Endothelial cell of umbilical vein (primary cell): ENCODE data around the gene ACP4. TPM values are rescaled to one million over a fixed set of nuclear protein-coding genes. Genes with fewer than 3 reads are reported as not detected.

Source experiments
- BruUV-seq: library from RNA; stranded (reverse); fragments of 400-500 nt; replicated peaks from 2 replicates; lab custom pipeline; 2021; lab: Mats Ljungman, UMichigan
- CTCF ChIA-PET: fragments of 300-600, 350-600 bp; sonication (Branson Sonifier 250); formaldehyde crosslinking; loops from one replicate; lab custom pipeline; 2021; ENCODE audit warnings: antibody characterized with exemption, inconsistent platforms; lab: Charles Lee
- POLR2A ChIA-PET: fragments of 300-600, 350-600 bp; sonication (Branson Sonifier 250); formaldehyde crosslinking; loops from one replicate; lab custom pipeline; 2021; ENCODE audit warnings: antibody characterized with exemption, inconsistent platforms; lab: Charles Lee
- DNase-seq: peaks from one replicate; pipeline ENCODE4 v3.0.0-alpha.2; 2011; ENCODE audit warnings: low read depth, low spot score
- FAIRE-seq: peaks from 2 replicates; lab custom pipeline; 2011; peaks lifted over from hg19 to GRCh38; lab: Jason Lieb, UNC
- H2AFZ ChIP-seq: 2 replicates; pipeline ENCODE4 v1.6.0; 2012; ENCODE audit warnings: low read depth, low read length, control low read depth, inconsistent platforms
- H3K27ac ChIP-seq: 2 replicates; pipeline ENCODE4 v1.5.1; 2011; ENCODE audit warnings: low read depth, mild to moderate bottlenecking, control low read depth, low read length, moderate library complexity; ENCODE audit not compliant: insufficient read depth
- H3K27me3 ChIP-seq, 2 experiments: 2 replicates each; pipeline versions ENCODE4 v1.6.0 to v1.6.1; 2011; ENCODE audit warnings: low read length in 2 of 2, mixed read lengths in 1 of 2; ENCODE audit not compliant: control insufficient read depth in 2 of 2, insufficient read depth in 2 of 2
- H3K36me3 ChIP-seq, 2 experiments: 2 replicates in 1 of 2; 3 replicates in 1 of 2; pipeline ENCODE4 v1.5.1; 2011; ENCODE audit warnings: low read length in 2 of 2, mild to moderate bottlenecking in 1 of 2, moderate library complexity in 1 of 2; ENCODE audit not compliant: control insufficient read depth in 2 of 2, insufficient read depth in 2 of 2; ENCODE audit errors: extremely low read depth in 1 of 2
- H3K4me1 ChIP-seq: 3 replicates; pipeline ENCODE4 v1.5.1; 2011; ENCODE audit warnings: mild to moderate bottlenecking, low read length; ENCODE audit not compliant: control insufficient read depth, insufficient read depth; ENCODE audit errors: extremely low read depth
- H3K4me2 ChIP-seq: 2 replicates; pipeline ENCODE4 v1.6.1; 2011; ENCODE audit warnings: low read length, control low read depth, mixed read lengths; ENCODE audit not compliant: insufficient read depth
- H3K4me3 ChIP-seq, 3 experiments: fragments of 200-600 bp in 1 of 3; sonication (generic), shearing (Covaris generic) in 1 of 3; replicated peaks in 1 of 3; 2 replicates each; pipeline ENCODE4 v1.5.1; 2011 to 2016; ENCODE audit warnings: control low read depth in 3 of 3, low read length in 3 of 3, mild to moderate bottlenecking in 2 of 3, inconsistent platforms in 1 of 3, low read depth in 1 of 3, moderate library complexity in 1 of 3; ENCODE audit not compliant: insufficient read depth in 1 of 3
- H3K79me2 ChIP-seq: 2 replicates; pipeline ENCODE4 v1.6.0; 2012; ENCODE audit warnings: low read length, inconsistent platforms; ENCODE audit not compliant: control insufficient read depth, insufficient read depth
- H3K9ac ChIP-seq: replicated peaks from 2 replicates; pipeline ENCODE3; 2011; ENCODE audit warnings: low read length, control low read depth; ENCODE audit not compliant: insufficient read depth; ENCODE audit errors: extremely low read depth
- H3K9me1 ChIP-seq: replicated peaks from 3 replicates; pipeline ENCODE4 v1.6.0; 2011; ENCODE audit warnings: mild to moderate bottlenecking, low read length; ENCODE audit not compliant: control insufficient read depth, insufficient read depth; ENCODE audit errors: extremely low read depth
- H3K9me3 ChIP-seq: replicated peaks from 2 replicates; pipeline ENCODE4 v1.5.1; 2012; ENCODE audit warnings: low read length, inconsistent platforms; ENCODE audit not compliant: control insufficient read depth, insufficient read depth
- H4K20me1 ChIP-seq: replicated peaks from 2 replicates; pipeline ENCODE3; 2011; ENCODE audit warnings: mild to moderate bottlenecking, low read length; ENCODE audit not compliant: control insufficient read depth, insufficient read depth; ENCODE audit errors: extremely low read depth
- EZH2 ChIP-seq: IDR thresholded peaks from 2 replicates; pipeline ENCODE4 v1.6.1; 2012; ENCODE audit warnings: borderline replicate concordance, low read depth, mild to moderate bottlenecking, moderate library complexity, low read length, inconsistent platforms; ENCODE audit not compliant: severe bottlenecking
- FOS ChIP-seq: IDR thresholded peaks from 2 replicates; pipeline ENCODE4 v1.6.1; 2011; ENCODE audit warnings: mild to moderate bottlenecking, low read length, moderate library complexity, borderline replicate concordance; ENCODE audit not compliant: insufficient read depth
- GATA2 ChIP-seq: IDR thresholded peaks from 2 replicates; pipeline ENCODE4 v1.7.0; 2011; ENCODE audit warnings: low read depth, mild to moderate bottlenecking, moderate library complexity, mixed read lengths, low read length; ENCODE audit not compliant: insufficient read length, insufficient read depth
- JUN ChIP-seq: IDR thresholded peaks from 2 replicates; pipeline ENCODE4 v1.6.1; 2011; ENCODE audit warnings: borderline replicate concordance, low read depth; ENCODE audit not compliant: insufficient read length, insufficient read depth
- MYC ChIP-seq: IDR thresholded peaks from one replicate; pipeline ENCODE4 v1.6.1; 2011; ENCODE audit warnings: mild to moderate bottlenecking, low read depth, low read length
- POLR2A ChIP-seq: IDR thresholded peaks from 2 replicates; pipeline ENCODE4 v1.6.1; 2012; ENCODE audit warnings: low read depth, mild to moderate bottlenecking, control low read depth, low read length
- POLR2AphosphoS5 ChIP-seq: IDR thresholded peaks from 2 replicates; pipeline ENCODE4 v1.6.1; 2012; ENCODE audit warnings: low read depth, mild to moderate bottlenecking, control low read depth, low read length, moderate library complexity; ENCODE audit not compliant: insufficient read depth
- dilution Hi-C: fragments of 300-500 bp; cut with MboI; formaldehyde crosslinking; loops from one replicate; pipeline ENCODE4 v1.15.0; 2019; ENCODE audit warnings: low sequenced_read_pairs; ENCODE audit not compliant: extremely low pct_ligation_motif_present
- intact Hi-C: fragments of 100-400 bp; cut with micrococcal nuclease; formaldehyde crosslinking; loops from one replicate; pipeline ENCODE4 v1.10.0; 2022
- polyA plus RNA-seq, 4 experiments: library from polyadenylated mRNA; depleted of rRNA in 3 of 4; stranded (reverse) in 3 of 4; unstranded in 1 of 4; fragments of >200 nt; gene quantifications; 2 replicates each; pipeline versions ENCODE4 v1.2.1 to v1.2.3, GENCODE V29; 2011 to 2012; ENCODE audit warnings: missing spikeins in 1 of 4
- total RNA-seq: library from RNA; stranded (reverse); gene quantifications from 2 replicates; pipeline ENCODE4 v1.2.3, GENCODE V29; 2021
- TF ChIP-seq, protein P1 (sequence below), 2 donors: IDR thresholded peaks; 1 replicate in 1 of 2; 2 replicates in 1 of 2; pipeline ENCODE4 v1.5.1; 2011; ENCODE audit warnings: low read length in 2 of 2, mild to moderate bottlenecking in 2 of 2, moderate library complexity in 2 of 2, control low read depth in 1 of 2, inconsistent platforms in 1 of 2, low read depth in 1 of 2; ENCODE audit not compliant: insufficient read depth in 1 of 2; ENCODE audit errors: extremely low read depth in 1 of 2
- TF ChIP-seq, protein P2 (sequence below): IDR thresholded peaks from 2 replicates; pipeline ENCODE4 v1.6.1; 2011; ENCODE audit not compliant: insufficient read depth, insufficient read length

ACP4 gene
- total and polyA plus RNA-seq, 2 donors (not counting 3 experiments of a cell fraction or from before 2014, with no cell fraction given): not detected

DNA sequence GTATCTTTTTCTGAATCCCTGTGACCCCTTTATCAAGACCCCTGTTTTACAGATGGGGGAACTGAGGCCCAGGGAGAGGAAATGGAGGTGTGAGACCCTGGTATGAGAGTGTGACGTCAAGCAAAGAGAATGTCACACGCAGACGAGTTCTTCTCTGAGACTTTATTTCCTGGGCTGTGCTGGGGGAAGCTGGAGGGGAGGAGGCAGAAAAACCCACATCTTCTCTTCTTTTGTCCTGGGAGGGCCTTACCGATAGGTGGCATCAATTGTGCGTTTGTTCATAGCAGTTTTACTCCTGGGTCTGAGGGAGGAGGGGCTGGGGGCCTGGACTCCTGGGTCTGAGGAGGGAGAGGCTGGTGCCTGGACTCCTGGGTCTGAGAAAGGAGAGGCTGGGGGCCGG, 48.0 kb downstream of the ACP4 start:
- FAIRE-seq: no peak
- Histone ChIP-seq H2AFZ (no peak overlapping the region), H3K9me3 (no peaks in the 10 kb centered on the region), H3K27me3 (no peaks in the 10 kb centered on the region), H3K27ac (no peak overlapping the region), H4K20me1 (no peaks in the 10 kb centered on the region), H3K9me1 (no peaks in the 10 kb centered on the region), H3K4me2 (no peak overlapping the region), H3K4me3 (no peak overlapping the region), H3K9ac (no peak overlapping the region), H3K4me1 (peaks cover 4% of the 10 kb centered on the region), H3K36me3 (no peaks in the 10 kb centered on the region), H3K79me2 (no peaks in the 10 kb centered on the region)
- DNase-seq: no peak
- ChIA-PET POLR2A (no interaction called here), CTCF (interaction anchor here (1.2 to 2.0 kb wide), 2 partner anchors 34 to 83 kb away, joined by 3 to 5 read pairs; no protein-coding TSS in a partner anchor)
- no peak for TF ChIP-seq FOS
- TF ChIP-seq MYC: no peak
- dilution Hi-C loops: no loop called here
- no TSS peak for BruUV-seq
- intact Hi-C loops: no loop called here

DNA sequence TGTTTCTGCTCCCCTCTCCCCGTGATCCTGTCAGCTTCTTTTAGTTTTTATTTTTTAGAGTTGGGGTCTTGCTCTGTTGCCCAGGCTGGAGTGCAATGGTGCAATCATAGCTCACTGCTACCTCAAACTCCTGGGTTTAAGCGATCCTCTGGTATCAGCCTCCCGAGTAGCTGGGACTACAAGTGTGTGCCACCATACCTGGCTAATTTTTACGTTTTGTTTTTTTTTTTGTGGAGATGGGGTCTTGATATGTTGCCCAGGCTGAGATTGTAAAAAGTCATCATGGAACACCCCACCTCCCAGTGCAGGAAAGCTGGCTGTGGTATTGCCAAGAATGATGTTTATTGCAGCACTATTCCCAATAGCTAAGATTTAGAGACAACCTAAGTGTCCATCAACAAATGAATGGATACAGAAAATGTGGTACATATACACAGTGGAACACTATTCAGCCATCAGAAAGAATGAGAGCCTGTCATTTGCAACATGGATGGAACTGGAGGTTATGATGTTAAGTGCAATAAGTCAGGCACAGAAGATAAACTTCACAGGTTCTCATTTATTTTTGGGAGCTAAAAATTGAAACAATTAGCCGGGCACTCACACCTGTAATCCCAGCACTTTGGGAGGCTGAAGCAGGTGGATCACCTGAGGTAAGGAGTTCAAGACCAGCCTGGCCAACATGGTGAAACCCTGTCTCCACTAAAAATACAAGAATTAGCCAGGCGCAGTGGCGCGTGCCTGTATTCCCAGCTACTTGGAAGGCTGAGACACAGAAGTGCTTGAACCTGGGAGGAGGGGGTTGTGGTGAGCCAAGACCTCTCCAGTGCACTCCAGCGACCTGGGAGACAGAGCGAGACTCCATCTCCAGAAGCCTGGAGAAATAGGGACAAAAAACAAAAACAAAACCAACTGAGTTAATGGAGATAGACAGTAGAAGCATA, 49.8 kb downstream of the ACP4 start:
- Histone ChIP-seq H2AFZ (no peak overlapping the region), H3K9me1 (no peaks in the 10 kb centered on the region), H3K4me3 (no peak overlapping the region), H3K27me3 (no peaks in the 10 kb centered on the region), H3K36me3 (no peaks in the 10 kb centered on the region), H4K20me1 (no peaks in the 10 kb centered on the region), H3K4me1 (peaks cover 4% of the 10 kb centered on the region), H3K79me2 (no peaks in the 10 kb centered on the region), H3K9me3 (no peaks in the 10 kb centered on the region), H3K27ac (no peak overlapping the region), H3K4me2 (no peak overlapping the region), H3K9ac (no peak overlapping the region)
- intact Hi-C loops (no loop called here), dilution Hi-C loops (no loop called here)
- ChIA-PET CTCF (interaction anchor here (0.6 to 1.7 kb wide), 3 partner anchors 82 to 564 kb away, joined by 3 to 6 read pairs (median 3); no protein-coding TSS in a partner anchor), POLR2A (interaction anchor here (0.6 kb wide), 1 partner anchor 8 kb away, joined by 6 read pairs; no protein-coding TSS in a partner anchor)
- BruUV-seq: no TSS peak
- FAIRE-seq: no peak
- no peak for DNase-seq
- TF ChIP-seq POLR2A (no peak), JUN (no peak), EZH2 (no peak), MYC (no peak), FOS (no peak), GATA2 (no peak), POLR2AphosphoS5 (no peak)
- TF ChIP-seq, protein P1, sequence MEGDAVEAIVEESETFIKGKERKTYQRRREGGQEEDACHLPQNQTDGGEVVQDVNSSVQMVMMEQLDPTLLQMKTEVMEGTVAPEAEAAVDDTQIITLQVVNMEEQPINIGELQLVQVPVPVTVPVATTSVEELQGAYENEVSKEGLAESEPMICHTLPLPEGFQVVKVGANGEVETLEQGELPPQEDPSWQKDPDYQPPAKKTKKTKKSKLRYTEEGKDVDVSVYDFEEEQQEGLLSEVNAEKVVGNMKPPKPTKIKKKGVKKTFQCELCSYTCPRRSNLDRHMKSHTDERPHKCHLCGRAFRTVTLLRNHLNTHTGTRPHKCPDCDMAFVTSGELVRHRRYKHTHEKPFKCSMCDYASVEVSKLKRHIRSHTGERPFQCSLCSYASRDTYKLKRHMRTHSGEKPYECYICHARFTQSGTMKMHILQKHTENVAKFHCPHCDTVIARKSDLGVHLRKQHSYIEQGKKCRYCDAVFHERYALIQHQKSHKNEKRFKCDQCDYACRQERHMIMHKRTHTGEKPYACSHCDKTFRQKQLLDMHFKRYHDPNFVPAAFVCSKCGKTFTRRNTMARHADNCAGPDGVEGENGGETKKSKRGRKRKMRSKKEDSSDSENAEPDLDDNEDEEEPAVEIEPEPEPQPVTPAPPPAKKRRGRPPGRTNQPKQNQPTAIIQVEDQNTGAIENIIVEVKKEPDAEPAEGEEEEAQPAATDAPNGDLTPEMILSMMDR (IDR thresholded peaks at IDR 0.05; ENCODE audit: extremely low read depth in 1 of 2, insufficient read depth in 1 of 2, low read depth in 1 of 2, low read length in 2 of 2): no peak
- TF ChIP-seq, protein P2, sequence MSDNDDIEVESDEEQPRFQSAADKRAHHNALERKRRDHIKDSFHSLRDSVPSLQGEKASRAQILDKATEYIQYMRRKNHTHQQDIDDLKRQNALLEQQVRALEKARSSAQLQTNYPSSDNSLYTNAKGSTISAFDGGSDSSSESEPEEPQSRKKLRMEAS: no peak
